Omental fat pad (tissue), 4 donors: Measurements from ENCODE around the gene FIZ1. TPM values are rescaled to one million over a fixed set of nuclear protein-coding genes. Genes with fewer than 3 reads are reported as not detected.

ENCODE experiments used
- ATAC-seq: fragments of 150-250 bp; one replicate; pipeline ENCODE4 v1.9.1; 2016; ENCODE audit warnings: mild to moderate bottlenecking, moderate library complexity; ENCODE audit not compliant: low FRiP score
- DNase-seq: peaks from one replicate; pipeline ENCODE4 v3.0.0-alpha.2; 2019; ENCODE audit warnings: low spot score
- CTCF ChIP-seq, 3 donors: fragments of 450-650 bp; IDR thresholded peaks; one replicate each; pipeline ENCODE4 v1.5.1; 2016 to 2017; ENCODE audit warnings: antibody characterized with exemption in 3 of 3, mild to moderate bottlenecking in 3 of 3, moderate library complexity in 2 of 3
- total RNA-seq, 4 donors: library from RNA; depleted of rRNA; stranded (reverse); fragments of >200 nt; gene quantifications; one replicate each; pipeline ENCODE4 v1.1.0, GENCODE V29; 2016

FIZ1 gene
- total RNA-seq, 4 donors from 2014 or later, result 4.2 to 7.1 (median 5.0) TPM

- ATAC-seq, result peak; percentile 60
- DNase-seq, result peak; percentile 35
- no peak for TF ChIP-seq CTCF (IDR thresholded peaks at IDR 0.05)
Observed at GRCh38 chr19:55605637-55606470, 6.5 kb upstream of the FIZ1 start, which contains the start of gene ZNF865. ZNF865 (plus strand) TSS chr19:55605647; CDS start chr19:55613619, 7,972 bp downstream.

- no peak for TF ChIP-seq CTCF (IDR thresholded peaks at IDR 0.05)
- ATAC-seq (peak; percentile 84), DNase-seq (peak; percentile 93)
Observed at GRCh38 chr19:55605207-55605636, 5.9 kb upstream of the FIZ1 start.

GRCh38 chr19:55603581-55604292, 4.4 kb upstream of the FIZ1 start:
- DNase-seq (no peak), ATAC-seq (no peak)
- no peak for TF ChIP-seq CTCF (IDR thresholded peaks at IDR 0.05)

- no peak for DNase-seq
- ATAC-seq, result no peak
- no peak for TF ChIP-seq CTCF (IDR thresholded peaks at IDR 0.05)
Observed at GRCh38 chr19:55603115-55603514, 3.8 kb upstream of the FIZ1 start.

GRCh38 chr19:55602104-55603001, 3.0 kb upstream of the FIZ1 start:
- no peak for TF ChIP-seq CTCF (IDR thresholded peaks at IDR 0.05)
- DNase-seq (no peak), ATAC-seq (no peak)

- ATAC-seq, result no peak
- DNase-seq, result no peak
- no peak for TF ChIP-seq CTCF (IDR thresholded peaks at IDR 0.05)
Observed at GRCh38 chr19:55601084-55601483, 1.8 kb upstream of the FIZ1 start.
